Erythroblast (primary cell): ENCODE data around the gene SLC46A1.

Source experiments
- DNase-seq, 2 experiments: peaks; one replicate each; lab custom pipeline; 2025; lab: John Stamatoyannopoulos, UW
- GATA1 ChIP-seq: IDR thresholded peaks from 2 replicates; pipeline ENCODE4 v1.6.1; 2011; ENCODE audit warnings: low read depth, mild to moderate bottlenecking, control low read depth, low read length, moderate library complexity
- POLR2A ChIP-seq: IDR thresholded peaks from 2 replicates; pipeline ENCODE4 v1.6.1; 2011; ENCODE audit warnings: mild to moderate bottlenecking, low read length

The SLC46A1 gene

GRCh38 chr17:28415886-28416285, 9.9 kb upstream of the SLC46A1 start:
- DNase-seq, result no peak
- TF ChIP-seq POLR2A (no peak), GATA1 (no peak)

GRCh38 chr17:28413804-28414203, 7.8 kb upstream of the SLC46A1 start:
- TF ChIP-seq POLR2A, result no peak
- TF ChIP-seq GATA1, result no peak

DNA sequence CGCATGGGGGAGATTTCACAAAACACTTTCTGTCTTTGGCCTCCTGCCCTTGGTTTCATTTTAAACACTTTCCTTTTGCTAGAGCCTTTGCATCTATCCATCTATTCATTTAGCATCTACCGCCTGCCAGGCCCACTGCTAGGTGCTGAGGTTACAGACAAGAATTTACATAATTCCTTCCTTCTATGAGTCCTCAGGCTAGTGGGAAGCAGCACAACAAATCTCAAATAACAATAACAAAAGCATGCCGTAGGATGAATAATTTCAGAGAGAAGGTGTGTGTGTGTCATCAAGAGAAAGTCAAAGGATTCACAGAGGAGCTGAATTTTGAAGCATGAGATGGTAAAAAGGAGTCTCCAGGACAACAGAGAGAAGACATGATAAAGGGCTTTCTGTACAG, 6.1 kb upstream of the SLC46A1 start:
- no peak for DNase-seq
- TF ChIP-seq GATA1 (no peak), POLR2A (no peak)

More at GRCh38 chr17:28413804-28414203, 7.8 kb upstream of the SLC46A1 start:
- DNase-seq, result no peak

- TF ChIP-seq GATA1 (no peak), POLR2A (no peak)
- DNase-seq, result no peak
These were observed 1.9 kb upstream of the SLC46A1 start for GRCh38 chr17:28407974-28408306.

- no peak for DNase-seq
- TF ChIP-seq GATA1 (no peak), POLR2A (no peak)
These were observed 1.3 kb upstream of the SLC46A1 start for GRCh38 chr17:28407130-28407973.

DNA sequence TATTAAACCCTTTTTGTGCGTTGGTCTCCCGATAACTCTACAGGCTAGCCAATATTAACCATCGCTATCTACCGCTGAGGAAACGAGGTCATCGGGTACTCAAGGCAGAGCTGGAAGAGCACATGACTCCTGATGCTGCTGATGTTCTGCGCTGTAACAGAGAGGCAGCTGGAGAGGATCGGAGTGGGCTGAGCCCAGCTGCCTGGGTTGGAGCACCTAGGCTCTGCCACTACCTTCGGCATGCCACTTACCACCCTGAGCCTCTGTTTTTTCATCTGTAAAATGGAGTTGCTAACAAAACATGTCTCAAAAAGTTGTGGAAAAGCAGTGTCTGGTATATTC, 432 bp upstream of the SLC46A1 start:
- TF ChIP-seq GATA1 (no peak), POLR2A (no peak)
- DNase-seq, result peak in 1 of 2 experiments; percentile 30

DNA sequence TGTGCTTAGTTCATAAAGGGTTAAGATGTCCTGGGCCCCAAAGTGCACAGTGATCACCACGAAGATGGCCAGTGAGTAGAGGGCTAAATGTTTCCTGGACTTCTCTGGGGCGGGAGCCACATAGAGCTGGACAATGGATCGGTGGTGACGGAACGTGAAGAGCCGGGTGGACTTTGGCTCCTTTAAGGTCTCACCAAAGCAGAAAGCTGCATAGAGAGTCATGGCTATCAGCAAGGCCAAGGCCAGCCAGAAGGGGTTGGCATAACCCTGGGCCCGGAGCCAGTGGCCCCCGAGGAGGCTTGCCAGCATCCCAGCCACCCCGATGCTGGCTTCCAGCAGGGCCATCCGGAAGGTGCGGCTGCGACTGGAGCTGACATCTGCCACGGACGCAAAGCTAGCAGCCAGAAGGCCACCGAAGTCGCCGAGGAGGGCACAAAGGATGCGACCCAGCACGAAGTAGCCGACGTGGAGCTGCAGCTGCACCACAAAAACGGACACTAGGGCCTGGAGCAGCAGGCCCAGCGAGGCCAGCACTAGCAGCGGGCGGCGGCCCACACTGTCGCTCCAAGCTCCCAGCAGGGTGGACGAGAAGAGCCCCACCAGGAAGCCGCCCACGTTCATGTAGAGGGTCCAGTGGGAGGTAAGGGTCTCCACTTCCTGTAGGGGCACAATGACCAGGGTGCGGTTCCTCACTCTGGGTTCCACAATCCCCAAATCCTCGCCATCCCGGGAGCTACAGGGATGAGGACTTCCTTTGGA, 1.0 kb downstream of the SLC46A1 start:
- TF ChIP-seq GATA1, result no peak
- no peak for TF ChIP-seq POLR2A
- no peak for DNase-seq

- TF ChIP-seq POLR2A, result no peak
- no peak for TF ChIP-seq GATA1
- DNase-seq, result no peak
These were observed 1.6 kb downstream of the SLC46A1 start for GRCh38 chr17:28404461-28404811.

DNA sequence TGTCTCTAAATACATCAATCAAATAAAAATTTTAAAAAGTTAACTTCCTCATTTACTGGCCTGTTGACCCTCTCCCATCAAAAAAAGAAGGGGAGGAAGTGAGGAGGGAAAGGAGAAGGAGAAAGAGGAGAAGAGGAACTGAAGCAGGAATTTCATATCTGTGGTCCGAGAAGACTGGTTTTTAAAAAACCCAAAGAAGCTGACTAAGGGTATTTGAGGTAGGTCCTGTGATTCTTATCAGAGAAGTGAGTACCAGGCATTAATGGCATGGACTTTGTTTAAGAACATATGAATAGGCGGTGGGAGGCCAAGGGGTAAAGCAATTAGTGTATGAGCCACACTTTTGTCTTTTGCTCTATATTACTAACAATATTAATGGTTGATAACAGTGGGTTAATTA, 2.0 kb downstream of the SLC46A1 start:
- no peak for DNase-seq
- TF ChIP-seq GATA1, result no peak
- TF ChIP-seq POLR2A, result no peak

DNA sequence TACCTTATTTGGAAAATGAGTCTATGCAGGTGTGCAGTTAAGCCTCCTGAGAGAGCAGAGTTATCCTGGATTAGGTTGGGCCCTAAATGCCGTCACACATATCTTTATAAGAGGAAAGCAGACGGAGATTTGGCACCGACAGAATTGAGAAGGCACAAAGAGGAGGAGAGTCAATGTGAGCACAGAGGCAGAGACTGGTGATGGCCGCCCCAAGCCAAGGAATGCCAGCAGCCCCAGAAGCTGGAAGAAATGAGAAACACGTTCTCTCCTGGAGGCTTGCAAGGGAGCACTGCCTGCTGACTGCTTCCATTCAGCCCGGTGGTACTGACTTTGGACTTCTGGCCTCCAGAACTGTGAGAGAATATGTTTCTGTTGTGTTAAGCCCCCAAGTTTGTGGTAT, 3.2 kb downstream of the SLC46A1 start:
- TF ChIP-seq GATA1 (no peak), POLR2A (no peak)
- no peak for DNase-seq

DNA sequence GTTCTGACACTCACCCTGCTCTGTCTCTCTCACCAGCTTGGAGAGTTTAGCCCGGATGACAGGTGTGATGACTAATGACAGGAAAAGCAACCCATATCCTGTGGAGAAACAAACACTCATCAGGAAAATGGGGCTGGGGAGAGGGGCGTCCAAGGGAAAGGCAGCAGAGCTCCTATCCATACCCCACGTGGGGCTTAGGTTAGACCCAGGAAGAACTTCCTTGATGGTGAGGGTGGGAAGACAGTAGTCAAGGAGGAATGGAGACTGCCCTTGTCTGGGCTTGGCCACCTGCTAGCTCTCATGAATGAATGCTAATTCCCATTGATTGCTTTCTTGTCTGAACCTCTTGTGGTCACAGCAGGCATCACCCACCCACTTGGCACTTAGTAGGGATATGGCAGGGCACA, 3.8 kb downstream of the SLC46A1 start:
- no peak for DNase-seq
- TF ChIP-seq POLR2A (no peak), GATA1 (no peak)

GRCh38 chr17:28399808-28400207, 6.2 kb downstream of the SLC46A1 start:
- TF ChIP-seq POLR2A (no peak), GATA1 (no peak)
- DNase-seq, result no peak

DNA sequence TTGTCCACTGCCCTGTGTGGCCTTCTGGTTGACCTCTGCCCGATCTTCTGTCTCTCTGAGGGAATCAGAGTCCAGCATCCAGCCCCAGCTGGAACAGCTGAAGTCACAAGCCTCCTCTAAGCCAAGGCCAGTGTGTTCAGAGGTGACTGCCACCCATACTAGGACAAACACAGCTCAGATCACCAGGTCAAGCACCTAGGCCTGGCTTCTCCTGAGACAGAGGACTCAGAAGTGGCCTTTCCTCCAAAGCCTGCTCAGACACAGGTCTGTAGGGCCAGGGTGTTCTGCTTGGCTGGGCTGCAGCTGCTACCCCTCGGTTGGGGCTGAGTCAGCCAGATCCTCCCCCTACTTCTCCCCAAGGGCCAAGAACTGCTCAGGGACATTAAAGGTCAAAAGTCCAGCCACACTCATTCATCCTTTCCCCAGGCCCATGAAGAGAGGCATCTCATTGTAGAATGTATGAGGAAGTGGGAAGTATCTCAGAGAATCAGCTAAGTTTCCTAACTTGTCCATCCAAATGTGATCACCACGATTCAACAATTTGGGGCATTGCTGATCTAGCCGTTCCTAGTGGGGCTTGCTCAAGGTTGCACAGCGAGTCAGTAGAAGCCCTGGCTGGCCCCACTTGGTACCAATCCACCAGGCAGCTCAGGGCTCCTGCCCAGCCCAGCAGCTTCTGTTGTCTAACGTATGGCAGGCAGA, 7.6 kb downstream of the SLC46A1 start:
- TF ChIP-seq POLR2A, result no peak
- no peak for TF ChIP-seq GATA1
- no peak for DNase-seq
